GM12878 (cell line): ENCODE results near the gene DPYSL4. TPM values are rescaled to one million over a fixed set of nuclear protein-coding genes. Genes with fewer than 3 reads are reported as not detected.

Source experiments
- ATAC-seq: fragments of 200-7000 bp; cut with Tn5 transposase; 3 replicates; pipeline ENCODE4 v1.9.1; 2020; ENCODE audit warnings: mild to moderate bottlenecking, moderate library complexity
- BruUV-seq: library from RNA; stranded (reverse); fragments of 400-500 nt; replicated peaks from 2 replicates; lab custom pipeline; 2021; lab: Mats Ljungman, UMichigan
- CTCF ChIA-PET: fragments of 300-600 bp; sonication (Branson Sonifier 250); formaldehyde crosslinking; extraction: SDS; loops from one replicate; lab custom pipeline; 2021; ENCODE audit warnings: inconsistent platforms; lab: Yijun Ruan, JAX
- POLR2A ChIA-PET: fragments of 350-600 bp; formaldehyde crosslinking; extraction: SDS; loops from one replicate; lab custom pipeline; 2021; ENCODE audit warnings: inconsistent platforms; lab: Charles Lee
- RAD21 ChIA-PET: fragments of 300-600 bp; sonication (Branson Sonifier 250); formaldehyde crosslinking; loops from one replicate; lab custom pipeline; 2023; ENCODE audit warnings: antibody characterized with exemption; ENCODE audit not compliant: unreplicated experiment; lab: Charles Lee
- SMC1A ChIA-PET: fragments of 300-600 bp; sonication (Branson Sonifier 250); formaldehyde crosslinking; loops from one replicate; lab custom pipeline; 2023; ENCODE audit not compliant: unreplicated experiment, uncharacterized antibody; lab: Charles Lee
- DNase-seq: peaks from one replicate; pipeline ENCODE4 v3.0.0-alpha.2; 2011; ENCODE audit warnings: low read depth, low spot score
- FAIRE-seq: peaks from 3 replicates; lab custom pipeline; 2011; peaks lifted over from hg19 to GRCh38; lab: Jason Lieb, UNC
- H2AFZ ChIP-seq: 2 replicates; pipeline ENCODE4 v1.6.0; 2011; ENCODE audit warnings: low read depth, low read length, control low read depth; ENCODE audit not compliant: control insufficient read depth
- H3K27ac ChIP-seq: 2 replicates; pipeline ENCODE4 v1.5.1; 2011; ENCODE audit warnings: control low read depth; ENCODE audit not compliant: control insufficient read depth, insufficient read depth
- H3K27me3 ChIP-seq, 2 experiments: replicated peaks in 1 of 2; 2 replicates each; pipeline versions ENCODE4 v1.6.0 to v1.6.1; 2011; ENCODE audit warnings: low read length in 1 of 2; ENCODE audit not compliant: control insufficient read depth in 2 of 2, insufficient read depth in 2 of 2
- H3K36me3 ChIP-seq, 2 experiments: 2 replicates each; pipeline ENCODE4 v1.5.1; 2011; ENCODE audit warnings: low read length in 1 of 2; ENCODE audit not compliant: control insufficient read depth in 2 of 2, insufficient read depth in 2 of 2
- H3K4me1 ChIP-seq: 2 replicates; pipeline ENCODE4 v1.6.1; 2011; ENCODE audit warnings: mild to moderate bottlenecking, low read length, moderate library complexity, mixed read lengths; ENCODE audit not compliant: control insufficient read depth, insufficient read depth
- H3K4me2 ChIP-seq: 2 replicates; pipeline ENCODE4 v1.6.0; 2011; ENCODE audit warnings: control low read depth; ENCODE audit not compliant: control insufficient read depth, insufficient read depth
- H3K4me3 ChIP-seq: fragments of 200-600 bp; sonication (generic); 2 replicates; pipeline ENCODE4 v1.5.1; 2016
- H3K79me2 ChIP-seq: 2 replicates; pipeline ENCODE4 v1.6.0; 2011; ENCODE audit warnings: low read length; ENCODE audit not compliant: control insufficient read depth, insufficient read depth
- H3K9ac ChIP-seq: 2 replicates; pipeline ENCODE4 v1.8.0; 2011; ENCODE audit warnings: low read length, control low read depth, mixed read lengths; ENCODE audit not compliant: control insufficient read depth, insufficient read depth
- H3K9me3 ChIP-seq: replicated peaks from 3 replicates; pipeline ENCODE4 v1.5.1; 2011; ENCODE audit warnings: mild to moderate bottlenecking, low read length; ENCODE audit not compliant: control insufficient read depth, insufficient read depth
- H4K20me1 ChIP-seq: 2 replicates; pipeline ENCODE4 v1.6.0; 2011; ENCODE audit not compliant: control insufficient read depth, insufficient read depth
- BMI1 ChIP-seq: fragments of 450-650 bp; IDR thresholded peaks from 2 replicates; pipeline ENCODE4 v1.6.1; 2016; ENCODE audit warnings: mild to moderate bottlenecking, moderate library complexity, borderline replicate concordance
- RB1 ChIP-seq: fragments of 450-650 bp; formaldehyde crosslinking; IDR thresholded peaks from 2 replicates; pipeline ENCODE4 v1.6.1; 2017; ENCODE audit warnings: mild to moderate bottlenecking, borderline replicate concordance
- SPI1 ChIP-seq: IDR thresholded peaks from 2 replicates; pipeline ENCODE4 v1.6.1; 2011; ENCODE audit warnings: low read depth, mild to moderate bottlenecking, low read length, moderate library complexity, borderline replicate concordance; ENCODE audit not compliant: insufficient read depth
- USF1 ChIP-seq: IDR thresholded peaks from 2 replicates; pipeline ENCODE4 v1.6.1; 2011; ENCODE audit warnings: borderline replicate concordance, low read depth, mild to moderate bottlenecking, moderate library complexity, mixed read lengths, low read length; ENCODE audit not compliant: insufficient read depth; ENCODE audit errors: extremely low read length
- ZNF207 ChIP-seq: fragments of 450-650 bp; IDR thresholded peaks from 2 replicates; pipeline ENCODE4 v1.6.1; 2014; ENCODE audit warnings: antibody characterized with exemption, mild to moderate bottlenecking, borderline replicate concordance
- WGBS: methylation state at CpG from one replicate; pipeline ENCODE4 v1.1.6; 2016; ENCODE audit warnings: low lambda C conversion rate; ENCODE audit not compliant: insufficient replicate concordance, insufficient coverage; ENCODE audit errors: missing lambda C conversion rate; 5-methylcytosine and 5-hydroxymethylcytosine counted together
- in situ Hi-C: fragments of 300-500 bp; cut with MboI; formaldehyde crosslinking; loops from 9 replicates; pipeline ENCODE4 v1.14.3; 2018; ENCODE audit warnings: mixed read lengths
- intact Hi-C: fragments of 100-400 bp; cut with micrococcal nuclease; formaldehyde crosslinking; loops from one replicate; pipeline ENCODE4 v1.14.2; 2022; ENCODE audit not compliant: unreplicated experiment
- polyA plus RNA-seq, 11 experiments: library from polyadenylated mRNA; depleted of rRNA in 4 of 11; unstranded in 6 of 11; stranded (reverse) in 5 of 11; fragments of >200 nt; fragmentation: Nextera tagmentation in 4 of 11; fragmentation: Illumina TruSeq in 1 of 11; extraction: Ambion mirVana in 4 of 11; extraction: Trizol in 1 of 11; gene quantifications; 1 replicate in 1 of 11; 2 replicates in 10 of 11; pipeline versions ENCODE4 v1.2.1 to v1.2.3, GENCODE V29; 2011 to 2016; ENCODE audit warnings: inconsistent platforms in 2 of 11, missing spikeins in 2 of 11, low read depth in 1 of 11
- total RNA-seq, 4 experiments: library from RNA; depleted of rRNA in 3 of 4; stranded (reverse); fragments of >200 nt in 3 of 4; fragmentation: Illumina TruSeq in 1 of 4; extraction: Trizol in 1 of 4; gene quantifications; 2 replicates each; pipeline versions ENCODE4 v1.2.1 to v1.2.3, GENCODE V29; 2013 to 2021

The DPYSL4 gene
- total and polyA plus RNA-seq, 10 of the 15 experiments (the other 5 are each of a cell fraction or from before 2014, with no cell fraction given): 0.10 to 0.21 TPM; not detected in 8

DNA sequence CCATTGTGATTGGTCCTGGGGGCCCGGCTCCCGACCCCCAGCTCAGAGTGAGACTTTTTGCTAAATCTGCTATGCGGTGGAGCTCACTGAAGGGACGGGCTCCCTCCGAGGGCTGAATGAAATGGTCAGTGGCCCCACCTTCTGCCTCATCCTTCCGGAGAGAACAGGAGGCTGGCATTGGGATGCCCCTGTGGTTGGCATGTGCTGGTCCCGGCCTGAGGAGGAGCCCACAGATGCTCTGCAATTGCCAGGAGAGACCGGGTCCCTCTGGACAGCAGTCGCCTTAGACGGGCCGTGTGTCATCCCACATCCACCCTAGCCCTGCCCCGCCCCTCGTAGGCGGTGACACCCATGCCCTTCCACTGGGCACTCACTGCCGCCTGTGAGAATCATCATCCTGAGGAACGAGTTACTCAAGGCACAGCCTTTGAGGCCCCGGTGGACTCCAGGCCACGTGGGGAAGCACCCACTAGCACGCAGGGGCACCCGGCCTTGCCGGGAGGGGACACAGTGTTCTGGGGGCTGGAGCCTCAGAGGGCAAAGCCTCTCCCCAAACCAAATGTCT is 21.2 kb upstream of the DPYSL4 start:
- POLR2A ChIA-PET: no interaction called here
- Histone ChIP-seq H3K79me2 (no peaks in the 10 kb centered on the region), H3K9ac (no peak overlapping the region), H3K27me3 (no peaks in the 10 kb centered on the region), H4K20me1 (no peaks in the 10 kb centered on the region), H3K36me3 (no peaks in the 10 kb centered on the region), H3K4me2 (no peak overlapping the region), H2AFZ (no peak overlapping the region), H3K4me3 (no peak overlapping the region), H3K27ac (no peak overlapping the region), H3K4me1 (peaks cover 3% of the 10 kb centered on the region; the same call in 1 of the 2 replicates), H3K9me3 (no peaks in the 10 kb centered on the region)
- TF ChIP-seq RB1: no peak
- no peak for TF ChIP-seq BMI1
- TF ChIP-seq SPI1: no peak
- no peak for TF ChIP-seq ZNF207
- no peak for TF ChIP-seq USF1
- ATAC-seq: no peak
- no peak for DNase-seq
- no TSS peak for BruUV-seq
- no peak for FAIRE-seq
- intact Hi-C loops: no loop called here
- CTCF ChIA-PET: no interaction called here
- RAD21 ChIA-PET: no interaction called here
- WGBS: 54% methylated on average over 21 of the region's 21 CpGs
- in situ Hi-C loops: no loop called here
- SMC1A ChIA-PET: no interaction called here
